Adrenal gland (tissue), 12 donors: ENCODE measurements around the gene CEND1. TPM values are rescaled to one million over a fixed set of nuclear protein-coding genes. Genes with fewer than 3 reads are reported as not detected.

ENCODE experiments used
- DNase-seq, 7 donors: peaks; one replicate each; pipeline ENCODE4 v3.0.0-alpha.2; 2019 to 2020
- H3K27ac ChIP-seq, 5 donors: fragments of 200-600 bp; sonication (generic) in 4 of 5; 1 replicate in 3 of 5; 2 replicates in 2 of 5; pipeline versions ENCODE4 v1.5.1 to v1.8.0; 2016 to 2020; ENCODE audit warnings: mild to moderate bottlenecking in 1 of 5
- H3K27me3 ChIP-seq: fragments of 200-600 bp; 2 replicates; pipeline ENCODE4 v1.8.0; 2021
- H3K36me3 ChIP-seq, 2 donors: fragments of 200-600 bp; replicated peaks in 1 of 2; 1 replicate in 1 of 2; 2 replicates in 1 of 2; pipeline versions ENCODE4 v1.5.1 to v1.8.0; 2018 to 2022
- H3K4me1 ChIP-seq, 2 donors: fragments of 200-600 bp; replicated peaks in 1 of 2; 1 replicate in 1 of 2; 2 replicates in 1 of 2; pipeline versions ENCODE4 v1.5.1 to v1.8.0; 2018 to 2021
- H3K4me3 ChIP-seq, 4 donors: fragments of 200-600 bp; sonication (generic) in 3 of 4; one replicate each; pipeline ENCODE4 v1.5.1; 2016 to 2018
- H3K9me3 ChIP-seq, 3 donors: fragments of 200-600 bp; sonication (generic) in 1 of 3; replicated peaks in 1 of 3; 1 replicate in 2 of 3; 2 replicates in 1 of 3; pipeline versions ENCODE4 v1.5.1 to v1.8.0; 2016 to 2021
- CTCF ChIP-seq, 6 experiments: fragments of 450-650 bp in 4 of 6; fragments of 200-600 bp in 2 of 6; sonication (generic) in 1 of 6; IDR thresholded peaks; 1 replicate in 5 of 6; 2 replicates in 1 of 6; pipeline versions ENCODE4 v1.5.1 to v1.8.0; 2016 to 2021; ENCODE audit warnings: antibody characterized with exemption in 6 of 6, mild to moderate bottlenecking in 2 of 6, moderate library complexity in 1 of 6
- POLR2A ChIP-seq, 2 donors: fragments of 450-650 bp; IDR thresholded peaks; one replicate each; pipeline ENCODE4 v1.6.1; 2017; ENCODE audit warnings: antibody characterized with exemption in 2 of 2, mild to moderate bottlenecking in 2 of 2, moderate library complexity in 1 of 2
- WGBS, 4 donors: extraction: QIAGEN DNeasy Blood & Tissue Kit in 2 of 4; methylation state at CpG; one replicate each; pipeline versions ENCODE4 v1.1.5 to v1.1.7; 2013 to 2017; 5-methylcytosine and 5-hydroxymethylcytosine counted together
- intact Hi-C, 2 donors: fragments of 100-400 bp; cut with DNase I; formaldehyde crosslinking; loops; one replicate each; pipeline versions ENCODE4 v1.14.1 to v1.15.0; 2022 to 2023
- polyA plus RNA-seq, 3 donors: library from polyadenylated mRNA; stranded (reverse); fragments of 200-250 nt in 2 of 3; fragments of 350-450 nt in 1 of 3; fragmentation: Illumina TruSeq in 1 of 3; extraction: RNeasy Lipid Tissue Mini Kit (QIAGEN cat#74804) in 1 of 3; gene quantifications; one replicate each; pipeline ENCODE4 v1.2.3, GENCODE V29; 2013 to 2014
- total RNA-seq, 9 donors: library from RNA; depleted of rRNA in 4 of 9; stranded (reverse); fragments of >200 nt in 4 of 9; fragments of 120-200 nt in 1 of 9; fragmentation: NEBNext Ultra II Directional in 1 of 9; extraction: Animal tissue kit (Norgen Biotek cat#: 25700) in 1 of 9; gene quantifications; one replicate each; pipeline versions ENCODE4 v1.1.0 to v1.2.4, GENCODE V29; 2013 to 2023
- donor health status: healthy with polysubstance abuse.
- donor health status: Bipolar disorder and iron deficiency.
- donor health status: DM: yes; HTN: yes; CAD: no.
- donor health status: DM: no; HTN: no; CAD: no.
- donor health status: DM: no; HTN: no; CAD: no.
- donor health status: DM: yes; HTN: yes; CAD: no.

CEND1 gene
- total and polyA plus RNA-seq, 12 donors: 0.42 to 14.5 (median 3.0) TPM; not detected in 4

DNA sequence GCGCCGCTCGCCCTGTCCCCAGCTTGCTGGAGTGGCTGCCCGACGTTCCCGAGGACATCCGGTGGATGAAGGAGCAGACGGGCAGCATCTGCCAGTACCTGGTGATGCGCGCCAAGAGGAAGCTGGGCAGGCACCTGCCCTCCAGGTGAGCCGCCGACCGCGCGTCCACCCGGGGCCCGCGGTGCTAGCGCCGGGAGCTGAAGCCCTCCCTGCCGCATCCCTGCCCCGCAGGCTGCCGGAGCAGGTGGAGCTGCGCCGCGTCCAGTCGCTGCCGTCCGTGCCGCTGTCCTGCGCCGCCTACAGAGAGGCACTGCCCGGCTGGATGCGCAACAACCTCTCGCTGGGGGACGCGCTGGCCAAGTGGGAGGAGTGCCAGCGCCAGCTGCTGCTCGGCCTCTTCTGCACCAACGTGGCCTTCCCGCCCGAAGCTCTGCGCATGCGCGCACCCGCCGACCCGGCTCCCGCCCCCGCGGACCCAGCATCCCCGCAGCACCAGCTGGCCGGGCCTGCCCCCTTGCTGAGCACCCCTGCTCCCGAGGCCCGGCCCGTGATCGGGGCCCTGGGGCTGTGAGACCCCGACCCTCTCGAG lies 34.5 kb upstream of the CEND1 start:
- Histone ChIP-seq H3K4me1 (peaks cover 40 to 59% of the 10 kb centered on the region in 2 donors), H3K9me3 (no peaks in the 10 kb centered on the region), H3K4me3 (no peak overlapping the region), H3K27me3 (no peaks in the 10 kb centered on the region), H3K27ac (no peak overlapping the region), H3K36me3 (peaks cover 0 to 28% of the 10 kb centered on the region in 2 donors)
- 79 to 87% (median 81%) methylated on average over 3 to 59 of the region's 59 CpGs for WGBS, 4 donors
- TF ChIP-seq CTCF (IDR thresholded peaks at IDR 0.05): no peak
- TF ChIP-seq POLR2A (IDR thresholded peaks at IDR 0.05): no peak
- intact Hi-C loops: no loop called here
- DNase-seq: no peak

- no peak overlapping the region for H3K4me3 ChIP-seq
- DNase-seq: no peak
- no peak for TF ChIP-seq POLR2A (IDR thresholded peaks at IDR 0.05)
- no peak for TF ChIP-seq CTCF (IDR thresholded peaks at IDR 0.05)
- peaks cover 45 to 56% of the 10 kb centered on the region in 2 donors for H3K4me1 ChIP-seq
- no peaks in the 10 kb centered on the region for H3K9me3 ChIP-seq
- peaks cover 0 to 28% of the 10 kb centered on the region in 2 donors for H3K36me3 ChIP-seq
- intact Hi-C loops: no loop called here
- 85 to 86% (median 85%) methylated on average over 16 to 53 of the region's 53 CpGs for WGBS, 4 donors
- H3K27me3 ChIP-seq: no peaks in the 10 kb centered on the region
- H3K27ac ChIP-seq: no peak overlapping the region
Measured at GRCh38 chr11:823441-824291, 33.8 kb upstream of the CEND1 start.

DNA sequence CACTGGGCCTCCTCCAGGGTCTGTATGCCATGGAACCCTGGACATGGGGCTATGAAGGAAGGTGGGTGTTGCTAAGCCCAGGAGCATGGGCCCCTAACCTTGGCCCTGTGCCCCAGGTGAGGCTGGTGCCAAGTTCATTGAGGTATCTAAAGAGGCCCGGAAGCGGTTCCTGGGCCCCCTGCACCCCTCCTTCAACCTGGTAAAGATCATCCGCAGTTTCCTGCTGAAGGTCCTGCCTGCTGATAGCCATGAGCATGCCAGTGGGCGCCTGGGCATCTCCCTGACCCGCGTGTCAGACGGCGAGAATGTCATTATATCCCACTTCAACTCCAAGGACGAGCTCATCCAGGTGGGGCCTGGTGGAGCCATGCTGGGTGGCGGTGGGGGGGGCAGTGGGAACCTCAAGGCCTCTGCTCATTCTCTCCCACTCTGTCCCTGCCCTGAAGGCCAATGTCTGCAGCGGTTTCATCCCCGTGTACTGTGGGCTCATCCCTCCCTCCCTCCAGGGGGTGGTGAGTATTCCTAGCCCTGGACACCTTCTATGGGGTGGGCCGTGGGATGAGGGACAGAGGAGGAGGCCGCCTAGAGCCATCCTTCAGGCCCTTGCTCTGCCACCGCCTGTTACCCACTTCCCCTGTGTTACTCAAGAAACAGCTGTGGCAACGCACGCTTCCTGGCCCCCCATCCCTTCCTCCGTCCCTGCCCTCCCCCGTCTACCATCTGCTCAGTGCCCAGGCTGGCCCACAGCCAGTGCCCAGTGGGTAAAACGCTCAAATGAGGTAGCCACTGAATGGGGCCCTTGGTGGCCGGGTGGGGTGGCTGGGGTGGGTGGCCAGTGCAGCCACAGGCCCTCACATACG lies 31.9 kb upstream of the CEND1 start:
- intact Hi-C loops: no loop called here

More for the DNA sequence above, 31.9 kb upstream of the CEND1 start:
- Histone ChIP-seq H3K27ac (peak overlapping the region; percentile 10 to 98 (median 94)), H3K27me3 (no peaks in the 10 kb centered on the region), H3K36me3 (peaks cover 0 to 28% of the 10 kb centered on the region in 2 donors), H3K4me1 (peaks cover 34 to 38% of the 10 kb centered on the region in 2 donors), H3K4me3 (peak overlapping the region in 1 of 4 donors; percentile 78), H3K9me3 (no peaks in the 10 kb centered on the region)
- WGBS, 4 donors: 36 to 54% (median 38%) methylated on average over 20 to 22 of the region's 22 CpGs
- TF ChIP-seq POLR2A (IDR thresholded peaks at IDR 0.05) (no peak), CTCF (IDR thresholded peaks at IDR 0.05) (no peak)
- DNase-seq: peak in 5 of 7 donors; percentile 53 to 77 (median 66)
